22Rv1 (cell line): Measurements from ENCODE around the gene LRGUK.

Experiments
- CTCF ChIP-seq: fragments of 450-650 bp; IDR thresholded peaks from 2 replicates; pipeline ENCODE4 v1.5.1; 2017; ENCODE audit warnings: mild to moderate bottlenecking
- ZFX ChIP-seq: fragments of 450-650 bp; IDR thresholded peaks from 2 replicates; pipeline ENCODE4 v1.6.1; 2017; ENCODE audit warnings: antibody characterized with exemption, borderline replicate concordance

GRCh38 chr7:134312717-134313116 is 185.6 kb downstream of the LRGUK start:
- no peak for TF ChIP-seq CTCF
- TF ChIP-seq ZFX = no peak
